Psoas muscle (tissue), 8 donors: ENCODE data around the gene AGRP. TPM values are rescaled to one million over a fixed set of nuclear protein-coding genes. Genes with fewer than 3 reads are reported as not detected.

Experiments used
- ATAC-seq, 4 donors: fragments of 200-7000 bp; cut with Tn5 transposase; one replicate each; pipeline ENCODE4 v1.9.1; 2020; ENCODE audit warnings: moderate library complexity in 3 of 4, mild to moderate bottlenecking in 2 of 4
- DNase-seq, 2 donors: peaks; one replicate each; pipeline ENCODE4 v3.0.0-alpha.2; 2020
- H3K27ac ChIP-seq: fragments of 200-600 bp; one replicate; pipeline ENCODE4 v1.8.0; 2022
- H3K27me3 ChIP-seq, 3 donors: fragments of 200-600 bp in 1 of 3; one replicate each; pipeline versions ENCODE4 v1.6.1 to v1.8.0; 2013 to 2022; ENCODE audit warnings: low read length in 2 of 3, mild to moderate bottlenecking in 2 of 3, moderate library complexity in 1 of 3; ENCODE audit not compliant: insufficient read depth in 3 of 3
- H3K36me3 ChIP-seq, 2 donors: fragments of 200-600 bp in 1 of 2; one replicate each; pipeline versions ENCODE4 v1.6.1 to v1.8.0; 2013 to 2022; ENCODE audit warnings: low read depth in 1 of 2, mild to moderate bottlenecking in 1 of 2, moderate library complexity in 1 of 2; ENCODE audit not compliant: insufficient read depth in 1 of 2
- H3K4me1 ChIP-seq: fragments of 200-600 bp; one replicate; pipeline ENCODE4 v1.8.0; 2022
- H3K4me3 ChIP-seq: fragments of 200-600 bp; one replicate; pipeline ENCODE4 v1.8.0; 2022; ENCODE audit warnings: mild to moderate bottlenecking
- H3K9me3 ChIP-seq: fragments of 200-600 bp; one replicate; pipeline ENCODE4 v1.8.0; 2022
- WGBS, 3 donors: extraction: QIAGEN DNeasy Blood & Tissue Kit; methylation state at CpG; one replicate each; pipeline versions ENCODE4 v1.1.6 to v1.1.7; 2013; 5-methylcytosine and 5-hydroxymethylcytosine counted together
- intact Hi-C, 2 donors: fragments of 100-400 bp; cut with DNase I; formaldehyde crosslinking; loops; one replicate each; pipeline versions ENCODE4 v1.11.0 to v1.14.2; 2022
- polyA plus RNA-seq, 3 donors: library from polyadenylated mRNA; stranded (reverse); fragments of 200-250 nt; gene quantifications; one replicate each; pipeline ENCODE4 v1.2.3, GENCODE V29; 2013
- total RNA-seq, 4 donors: library from RNA; stranded (reverse); fragmentation: NEBNext Ultra II Directional in 2 of 4; extraction: Animal tissue kit (Norgen Biotek cat#: 25700) in 2 of 4; gene quantifications; one replicate each; pipeline versions ENCODE4 v1.2.1 to v1.2.4, GENCODE V29; 2021 to 2023
- TF ChIP-seq, protein P1 (sequence below): fragments of 200-600 bp; IDR thresholded peaks from one replicate; pipeline ENCODE4 v1.8.0; 2022; ENCODE audit warnings: antibody characterized with exemption
- donor health status: healthy with polysubstance abuse.
- donor health status: DM: no; HTN: no; CAD: no; lungs with moderate emphysema.
- donor health status: Bipolar disorder and iron deficiency.
- donor health status: healthy.
- donor health status: DM: yes; HTN: yes; CAD: no.
- donor health status: DM: no; HTN: no; CAD: no.
- donor health status: DM: no; HTN: no; CAD: no.
- donor health status: DM: yes; HTN: yes; CAD: no.

Gene AGRP
- total and polyA plus RNA-seq, 7 donors = not detected

- peaks cover 94% of the 10 kb centered on the region for H3K4me1 ChIP-seq
- H3K36me3 ChIP-seq = peaks cover 0 to 11% of the 10 kb centered on the region in 2 donors
- WGBS, 3 donors = 93 to 96% (median 95%) methylated on average over 6 of the region's 6 CpGs
- DNase-seq (peak in 1 of 2 donors; percentile 21), ATAC-seq (no peak)
- intact Hi-C loops = no loop called here
- H3K9me3 ChIP-seq = no peaks in the 10 kb centered on the region
- H3K27me3 ChIP-seq = no peaks in the 10 kb centered on the region
- no peak overlapping the region for H3K27ac ChIP-seq
- TF ChIP-seq, protein P1, sequence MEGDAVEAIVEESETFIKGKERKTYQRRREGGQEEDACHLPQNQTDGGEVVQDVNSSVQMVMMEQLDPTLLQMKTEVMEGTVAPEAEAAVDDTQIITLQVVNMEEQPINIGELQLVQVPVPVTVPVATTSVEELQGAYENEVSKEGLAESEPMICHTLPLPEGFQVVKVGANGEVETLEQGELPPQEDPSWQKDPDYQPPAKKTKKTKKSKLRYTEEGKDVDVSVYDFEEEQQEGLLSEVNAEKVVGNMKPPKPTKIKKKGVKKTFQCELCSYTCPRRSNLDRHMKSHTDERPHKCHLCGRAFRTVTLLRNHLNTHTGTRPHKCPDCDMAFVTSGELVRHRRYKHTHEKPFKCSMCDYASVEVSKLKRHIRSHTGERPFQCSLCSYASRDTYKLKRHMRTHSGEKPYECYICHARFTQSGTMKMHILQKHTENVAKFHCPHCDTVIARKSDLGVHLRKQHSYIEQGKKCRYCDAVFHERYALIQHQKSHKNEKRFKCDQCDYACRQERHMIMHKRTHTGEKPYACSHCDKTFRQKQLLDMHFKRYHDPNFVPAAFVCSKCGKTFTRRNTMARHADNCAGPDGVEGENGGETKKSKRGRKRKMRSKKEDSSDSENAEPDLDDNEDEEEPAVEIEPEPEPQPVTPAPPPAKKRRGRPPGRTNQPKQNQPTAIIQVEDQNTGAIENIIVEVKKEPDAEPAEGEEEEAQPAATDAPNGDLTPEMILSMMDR = no peak
- H3K4me3 ChIP-seq = no peak overlapping the region
Measured at GRCh38 chr16:67454852-67455251, 28.5 kb downstream of the AGRP start.

DNA sequence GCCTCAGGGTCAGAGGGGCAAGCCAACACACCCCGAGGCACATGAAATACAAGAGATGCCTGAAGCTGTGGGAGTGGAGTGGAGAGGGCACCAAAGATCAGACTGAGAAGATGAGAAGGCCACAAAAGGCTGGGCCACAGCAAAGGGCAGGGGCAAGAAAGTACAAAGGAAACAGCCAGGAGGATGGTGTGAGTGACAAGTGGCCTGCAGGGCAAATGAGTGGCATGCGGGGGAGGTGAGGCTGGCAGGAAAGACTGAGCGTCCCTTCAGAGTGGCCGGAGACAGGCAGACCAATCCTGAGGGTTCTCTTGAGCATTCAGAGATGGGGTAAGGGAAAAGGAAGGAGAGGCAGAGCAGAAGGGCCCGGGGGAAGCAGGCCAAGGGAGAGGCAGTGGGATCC lies 29.2 kb downstream of the AGRP start:
- H3K27me3 ChIP-seq = no peaks in the 10 kb centered on the region
- H3K4me1 ChIP-seq = peaks cover 94% of the 10 kb centered on the region
- no peaks in the 10 kb centered on the region for H3K9me3 ChIP-seq
- TF ChIP-seq, protein P1 = no peak
- H3K36me3 ChIP-seq = peaks cover 0 to 11% of the 10 kb centered on the region in 2 donors
- WGBS, 3 donors = 85 to 93% (median 88%) methylated on average over 5 of the region's 5 CpGs
- no peak overlapping the region for H3K27ac ChIP-seq
- DNase-seq (no peak), ATAC-seq (no peak)
- intact Hi-C loops = no loop called here
- H3K4me3 ChIP-seq = no peak overlapping the region

DNA sequence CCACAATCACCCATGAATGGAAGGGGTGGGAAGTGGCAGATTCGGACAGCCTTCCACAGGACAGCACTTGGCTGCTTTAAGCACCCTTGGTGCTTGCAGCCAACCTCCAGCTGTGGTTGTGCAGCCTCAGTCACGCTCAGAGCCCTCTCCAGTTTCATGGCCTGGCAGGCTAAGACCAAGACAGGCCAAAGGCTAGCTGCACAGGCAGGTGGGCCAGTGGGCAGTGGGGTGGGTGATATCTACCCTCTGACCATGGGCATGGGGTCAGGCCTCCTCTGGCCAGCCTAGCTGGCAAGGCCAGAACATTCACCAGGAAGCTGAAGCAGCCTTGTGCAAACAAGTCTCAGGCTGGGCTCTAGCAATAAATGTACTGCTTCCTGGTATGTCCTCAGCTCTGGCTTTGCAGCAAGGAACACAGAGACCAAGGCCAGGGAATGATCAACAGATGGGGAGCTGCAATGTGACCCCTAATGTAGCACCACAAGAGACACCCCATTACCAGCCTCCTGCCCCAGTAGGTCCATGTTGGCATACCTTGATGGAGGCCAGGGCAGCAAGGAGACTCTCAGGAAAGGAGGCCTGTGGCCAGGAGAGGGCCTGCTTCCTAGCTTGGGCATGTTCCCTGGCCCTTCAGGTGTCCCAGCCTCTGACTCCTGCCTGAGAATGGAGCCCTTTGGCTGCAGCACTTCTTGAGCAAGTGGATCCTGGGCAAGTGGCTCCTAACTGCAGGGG lies 31.5 kb downstream of the AGRP start:
- intact Hi-C loops = no loop called here
- Histone ChIP-seq H3K27ac (peak overlapping the region; percentile 68), H3K4me1 (peaks cover 93% of the 10 kb centered on the region), H3K4me3 (no peak overlapping the region), H3K36me3 (peaks cover 0 to 11% of the 10 kb centered on the region in 2 donors), H3K27me3 (no peaks in the 10 kb centered on the region), H3K9me3 (no peaks in the 10 kb centered on the region)
- TF ChIP-seq, protein P1 = no peak
- peak in 3 of 4 donors; percentile 48 to 72 (median 70) for ATAC-seq
- WGBS, 3 donors = 7 to 23% (median 17%) methylated on average over 2 of the region's 2 CpGs
- peak in 1 of 2 donors; percentile 76 for DNase-seq

DNA sequence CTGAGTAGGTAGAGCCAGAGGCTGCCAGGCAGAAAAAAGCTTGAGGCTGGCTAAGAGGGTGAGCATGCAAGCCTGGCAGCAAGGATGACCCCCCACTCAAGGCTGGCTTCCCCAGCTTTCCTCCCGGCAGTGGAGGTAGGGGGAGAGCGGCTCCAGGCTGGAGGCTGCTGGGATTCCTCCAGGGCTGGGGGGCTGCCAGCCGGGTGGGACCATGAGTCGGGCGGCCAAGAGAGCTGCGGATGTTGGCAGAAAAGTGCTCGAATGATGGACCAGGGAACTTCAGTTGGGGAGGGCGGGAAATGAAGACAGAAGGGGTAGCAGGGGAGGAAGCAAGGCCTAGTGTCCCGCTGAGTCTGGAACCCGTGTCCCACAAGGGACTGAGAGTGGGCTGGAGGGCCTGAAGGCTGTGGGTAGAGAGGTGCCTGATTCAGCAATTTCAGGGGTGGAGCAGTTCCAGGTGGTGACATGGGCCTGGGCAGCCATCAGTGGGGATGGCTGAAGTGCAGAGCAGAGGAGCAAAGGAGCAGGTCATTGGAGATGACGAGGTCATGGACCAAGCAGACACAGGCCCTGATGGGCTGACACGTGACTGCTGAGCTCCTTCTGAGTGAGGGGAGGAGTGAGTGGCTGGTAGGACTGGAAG lies 32.2 kb downstream of the AGRP start:
- Histone ChIP-seq H3K4me1 (peaks cover 93% of the 10 kb centered on the region), H3K4me3 (no peak overlapping the region), H3K36me3 (peaks cover 0 to 11% of the 10 kb centered on the region in 2 donors), H3K27me3 (no peaks in the 10 kb centered on the region), H3K9me3 (no peaks in the 10 kb centered on the region), H3K27ac (peak overlapping the region; percentile 68)
- no peak for ATAC-seq
- intact Hi-C loops = no loop called here
- WGBS, 3 donors = 43 to 59% (median 50%) methylated on average over 12 of the region's 12 CpGs
- TF ChIP-seq, protein P1 = no peak
- no peak for DNase-seq
